Muscle layer of colon (tissue), 2 donors: Measurements from ENCODE around the gene AGAP3.

Experiments used
- H3K27ac ChIP-seq: one replicate; pipeline ENCODE4 v1.7.0; 2013; ENCODE audit warnings: low read depth, mild to moderate bottlenecking, low read length, moderate library complexity
- H3K27me3 ChIP-seq, 2 donors: one replicate each; pipeline ENCODE4 v1.7.0; 2013; ENCODE audit warnings: low read length in 2 of 2, mild to moderate bottlenecking in 2 of 2; ENCODE audit not compliant: insufficient read depth in 2 of 2, control insufficient read depth in 1 of 2
- H3K36me3 ChIP-seq: one replicate; pipeline ENCODE4 v1.7.0; 2013; ENCODE audit warnings: mild to moderate bottlenecking, low read length; ENCODE audit not compliant: insufficient read depth
- H3K4me1 ChIP-seq: one replicate; pipeline ENCODE4 v1.7.0; 2013; ENCODE audit warnings: mild to moderate bottlenecking, low read length; ENCODE audit not compliant: insufficient read depth
- H3K4me3 ChIP-seq, 2 donors: one replicate each; pipeline ENCODE4 v1.7.0; 2013; ENCODE audit warnings: low read length in 2 of 2, low read depth in 1 of 2, mild to moderate bottlenecking in 1 of 2, moderate library complexity in 1 of 2
- H3K9ac ChIP-seq: one replicate; pipeline ENCODE4 v1.7.0; 2013; ENCODE audit warnings: low read length
- H3K9me3 ChIP-seq: one replicate; pipeline ENCODE4 v1.7.0; 2013; ENCODE audit warnings: mild to moderate bottlenecking, low read length
- donor health status: abdominal sarcoma.
- donor health status: Adenocarcinoma of cecum.

Gene AGAP3

GRCh38 chr7:151066273-151066974 lies 19.9 kb upstream of the AGAP3 start:
- Histone ChIP-seq H3K36me3 (peaks cover 61% of the 10 kb centered on the region), H3K27ac (no peak overlapping the region), H3K4me1 (peaks cover 16% of the 10 kb centered on the region), H3K9me3 (no peaks in the 10 kb centered on the region), H3K9ac (no peak overlapping the region), H3K27me3 (no peaks in the 10 kb centered on the region), H3K4me3 (no peak overlapping the region)

GRCh38 chr7:151068069-151068773 lies 18.1 kb upstream of the AGAP3 start:
- peaks cover 3% of the 10 kb centered on the region for H3K4me1 ChIP-seq
- H3K27ac ChIP-seq = no peak overlapping the region
- no peaks in the 10 kb centered on the region for H3K27me3 ChIP-seq
- H3K9ac ChIP-seq = no peak overlapping the region
- no peak overlapping the region for H3K4me3 ChIP-seq
- no peaks in the 10 kb centered on the region for H3K9me3 ChIP-seq
- peaks cover 70% of the 10 kb centered on the region for H3K36me3 ChIP-seq

DNA sequence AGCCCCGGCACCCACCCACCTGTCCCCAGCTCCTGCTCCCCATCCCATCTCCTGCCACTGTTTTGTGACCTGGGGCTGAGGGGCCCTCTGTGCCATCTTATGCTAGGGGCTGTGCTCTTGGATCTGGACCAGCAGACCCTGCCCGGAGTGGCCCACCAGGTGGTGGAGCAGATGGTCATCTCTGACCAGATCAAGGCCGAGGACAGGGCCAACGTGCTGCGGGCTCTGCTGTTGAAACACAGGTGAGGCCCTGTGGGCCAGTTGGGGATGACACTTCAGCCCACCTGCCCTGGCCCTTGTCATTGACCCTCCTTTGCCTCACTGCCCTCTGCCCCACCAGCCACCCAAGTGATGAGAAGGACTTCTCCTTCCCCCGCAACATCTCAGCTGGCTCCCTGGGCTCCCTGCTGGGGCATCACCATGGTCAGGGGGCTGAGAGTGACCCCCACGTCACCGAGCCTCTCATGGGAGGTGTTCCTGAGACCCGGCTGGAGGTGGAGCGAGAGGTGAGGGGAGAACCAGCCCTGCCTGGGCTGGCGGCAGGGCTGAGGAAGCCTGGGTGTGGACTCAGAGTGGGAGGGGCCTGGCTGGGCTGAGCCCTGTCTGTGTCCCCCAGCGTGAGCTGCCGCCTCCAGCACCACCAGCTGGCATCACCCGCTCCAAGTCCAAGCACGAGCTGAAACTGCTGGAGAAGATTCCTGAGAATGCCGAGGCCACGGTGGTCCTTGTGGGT lies 16.3 kb upstream of the AGAP3 start:
- H3K27ac ChIP-seq = no peak overlapping the region
- H3K4me1 ChIP-seq = no peaks in the 10 kb centered on the region
- H3K36me3 ChIP-seq = peaks cover 79% of the 10 kb centered on the region
- no peaks in the 10 kb centered on the region for H3K9me3 ChIP-seq
- H3K9ac ChIP-seq = no peak overlapping the region
- H3K4me3 ChIP-seq = no peak overlapping the region
- H3K27me3 ChIP-seq = no peaks in the 10 kb centered on the region

DNA sequence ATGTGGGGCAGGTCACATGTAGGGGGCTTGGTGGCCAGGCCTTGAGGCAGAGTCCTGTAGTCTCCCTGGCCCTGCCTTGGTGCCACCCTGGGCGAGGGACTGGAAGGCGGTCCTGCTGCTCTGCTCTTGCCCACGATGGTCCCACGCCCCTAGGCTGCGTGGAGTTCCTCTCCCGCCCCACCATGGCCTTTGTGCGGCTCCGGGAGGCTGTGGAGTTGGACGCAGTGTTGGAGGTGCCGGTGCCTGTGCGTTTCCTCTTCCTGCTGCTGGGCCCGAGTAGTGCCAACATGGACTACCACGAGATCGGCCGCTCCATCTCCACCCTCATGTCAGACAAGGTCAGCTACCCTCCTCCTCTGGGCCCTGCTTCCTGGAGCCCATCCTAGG lies 15.7 kb upstream of the AGAP3 start:
- Histone ChIP-seq H3K4me3 (no peak overlapping the region), H3K4me1 (no peaks in the 10 kb centered on the region), H3K36me3 (peaks cover 79% of the 10 kb centered on the region), H3K9ac (no peak overlapping the region), H3K27ac (no peak overlapping the region), H3K9me3 (no peaks in the 10 kb centered on the region), H3K27me3 (no peaks in the 10 kb centered on the region)

DNA sequence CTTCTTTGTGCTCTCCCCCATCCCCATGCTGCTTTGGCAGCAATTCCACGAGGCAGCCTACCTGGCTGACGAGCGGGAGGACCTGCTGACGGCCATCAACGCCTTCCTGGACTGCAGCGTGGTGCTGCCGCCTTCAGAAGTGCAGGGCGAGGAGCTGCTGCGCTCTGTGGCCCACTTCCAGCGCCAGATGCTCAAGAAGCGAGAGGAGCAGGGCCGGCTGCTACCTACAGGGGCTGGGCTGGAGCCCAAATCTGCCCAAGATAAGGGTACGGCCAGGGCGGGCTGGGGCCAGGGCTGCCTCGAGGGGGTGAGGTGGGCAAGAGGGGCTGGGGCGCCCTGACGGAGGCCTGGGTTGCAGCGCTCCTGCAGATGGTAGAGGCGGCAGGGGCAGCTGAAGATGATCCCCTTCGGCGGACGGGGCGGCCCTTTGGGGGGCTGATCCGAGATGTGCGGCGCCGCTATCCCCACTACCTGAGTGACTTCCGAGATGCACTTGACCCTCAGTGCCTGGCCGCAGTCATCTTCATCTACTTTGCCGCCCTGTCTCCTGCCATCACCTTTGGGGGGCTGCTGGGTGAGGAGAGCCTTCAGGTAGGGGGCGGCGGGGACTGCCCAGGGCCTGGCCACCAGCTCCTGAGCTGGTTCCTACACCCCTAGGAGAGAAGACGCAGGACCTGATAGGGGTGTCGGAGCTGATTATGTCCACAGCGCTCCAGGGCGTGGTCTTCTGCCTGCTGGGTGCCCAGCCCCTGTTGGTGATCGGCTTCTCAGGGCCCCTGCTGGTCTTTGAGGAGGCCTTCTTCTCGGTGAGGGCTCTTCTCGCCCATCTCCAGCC lies 15.0 kb upstream of the AGAP3 start:
- H3K27me3 ChIP-seq = no peaks in the 10 kb centered on the region
- no peak overlapping the region for H3K27ac ChIP-seq
- H3K4me1 ChIP-seq = no peaks in the 10 kb centered on the region
- H3K9me3 ChIP-seq = no peaks in the 10 kb centered on the region
- H3K4me3 ChIP-seq = no peak overlapping the region
- H3K9ac ChIP-seq = no peak overlapping the region
- H3K36me3 ChIP-seq = peaks cover 79% of the 10 kb centered on the region

DNA sequence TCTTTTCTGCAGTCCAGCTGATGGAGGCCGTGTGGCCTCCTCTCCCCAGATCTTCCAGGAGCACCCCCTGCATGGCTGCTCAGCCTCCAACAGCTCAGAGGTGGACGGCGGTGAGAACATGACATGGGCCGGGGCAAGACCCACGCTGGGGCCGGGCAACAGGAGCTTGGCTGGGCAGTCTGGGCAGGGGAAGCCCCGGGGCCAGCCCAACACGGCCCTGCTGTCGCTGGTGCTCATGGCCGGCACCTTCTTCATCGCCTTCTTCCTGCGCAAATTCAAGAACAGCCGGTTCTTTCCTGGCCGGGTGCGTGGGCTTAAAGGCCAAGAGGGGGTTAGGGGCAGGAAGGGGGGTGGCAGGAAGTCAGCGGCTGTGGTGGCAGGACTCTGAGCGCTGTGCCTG lies 12.3 kb upstream of the AGAP3 start:
- H3K9me3 ChIP-seq = no peaks in the 10 kb centered on the region
- H3K36me3 ChIP-seq = peaks cover 61% of the 10 kb centered on the region
- H3K27ac ChIP-seq = no peak overlapping the region
- H3K4me3 ChIP-seq = no peak overlapping the region
- no peak overlapping the region for H3K9ac ChIP-seq
- H3K27me3 ChIP-seq = no peaks in the 10 kb centered on the region
- peaks cover 18% of the 10 kb centered on the region for H3K4me1 ChIP-seq

DNA sequence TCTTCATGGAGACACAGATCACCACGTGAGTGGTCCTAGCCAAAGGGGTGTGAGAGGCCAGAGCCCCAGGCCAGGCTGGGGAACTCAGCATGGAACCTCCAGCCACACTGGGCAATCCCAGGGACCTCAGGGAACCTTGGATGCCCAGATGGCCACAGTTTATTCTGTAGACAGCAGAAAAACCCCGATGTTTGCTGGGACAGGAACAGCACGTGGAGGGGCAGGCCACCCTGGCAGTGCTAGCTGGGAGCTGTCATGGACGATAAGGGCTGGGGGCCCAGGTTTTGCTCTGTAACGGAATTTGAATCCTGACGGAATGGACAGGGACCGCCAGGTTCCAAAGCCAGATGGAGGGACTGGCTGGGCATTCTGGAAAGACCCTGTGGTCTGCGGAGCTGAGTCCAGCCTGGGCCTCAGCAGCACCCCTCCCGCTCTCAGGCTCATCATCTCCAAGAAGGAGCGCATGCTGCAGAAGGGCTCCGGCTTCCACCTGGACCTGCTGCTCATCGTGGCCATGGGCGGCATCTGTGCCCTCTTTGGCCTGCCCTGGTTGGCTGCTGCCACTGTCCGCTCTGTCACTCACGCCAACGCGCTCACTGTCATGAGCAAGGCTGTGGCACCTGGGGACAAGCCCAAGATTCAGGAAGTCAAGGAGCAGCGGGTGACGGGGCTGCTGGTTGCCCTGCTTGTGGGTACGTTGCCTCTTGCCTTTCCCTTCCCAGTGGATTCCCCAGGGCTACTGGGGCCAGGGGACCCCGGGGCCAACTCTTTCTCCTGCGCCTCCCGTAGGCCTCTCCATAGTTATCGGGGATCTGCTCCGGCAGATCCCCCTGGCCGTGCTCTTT lies 11.2 kb upstream of the AGAP3 start:
- Histone ChIP-seq H3K4me3 (no peak overlapping the region), H3K4me1 (peaks cover 28% of the 10 kb centered on the region), H3K36me3 (peaks cover 50% of the 10 kb centered on the region), H3K27ac (no peak overlapping the region), H3K27me3 (no peaks in the 10 kb centered on the region), H3K9ac (no peak overlapping the region), H3K9me3 (no peaks in the 10 kb centered on the region)

DNA sequence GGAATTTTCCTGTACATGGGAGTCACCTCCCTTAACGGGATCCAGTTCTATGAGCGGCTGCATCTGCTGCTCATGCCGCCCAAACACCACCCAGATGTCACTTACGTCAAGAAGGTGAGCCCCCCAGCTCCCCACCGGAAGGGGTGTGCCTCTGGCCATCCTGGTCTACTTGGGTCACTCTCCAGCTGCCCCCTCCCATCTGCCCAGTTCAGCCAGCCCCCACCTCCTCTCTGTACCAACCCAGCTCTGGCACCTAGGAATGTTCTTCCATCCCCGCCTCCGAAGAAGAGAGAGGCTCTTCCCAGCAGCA lies 10.7 kb upstream of the AGAP3 start:
- peaks cover 44% of the 10 kb centered on the region for H3K36me3 ChIP-seq
- no peak overlapping the region for H3K9ac ChIP-seq
- H3K4me3 ChIP-seq = no peak overlapping the region
- H3K4me1 ChIP-seq = peaks cover 28% of the 10 kb centered on the region
- no peaks in the 10 kb centered on the region for H3K9me3 ChIP-seq
- H3K27me3 ChIP-seq = no peaks in the 10 kb centered on the region
- H3K27ac ChIP-seq = no peak overlapping the region

GRCh38 chr7:151075978-151076426 lies 10.3 kb upstream of the AGAP3 start:
- Histone ChIP-seq H3K9ac (no peak overlapping the region), H3K27ac (no peak overlapping the region), H3K9me3 (no peaks in the 10 kb centered on the region), H3K4me1 (peaks cover 28% of the 10 kb centered on the region), H3K27me3 (no peaks in the 10 kb centered on the region), H3K4me3 (no peak overlapping the region), H3K36me3 (peaks cover 40% of the 10 kb centered on the region)

GRCh38 chr7:151076863-151077704 lies 9.2 kb upstream of the AGAP3 start:
- Histone ChIP-seq H3K27ac (peak overlapping the region; percentile 24), H3K9ac (no peak overlapping the region), H3K36me3 (peaks cover 32% of the 10 kb centered on the region), H3K4me3 (no peak overlapping the region), H3K27me3 (no peaks in the 10 kb centered on the region), H3K9me3 (no peaks in the 10 kb centered on the region), H3K4me1 (peaks cover 36% of the 10 kb centered on the region)
